Osteocyte (in vitro differentiated cells): Measurements from ENCODE around the gene VOPP1. TPM values are rescaled to one million over a fixed set of nuclear protein-coding genes. Genes with fewer than 3 reads are reported as not detected.
A peak's percentile ranks its signal among the peaks of the same experiment; 100 is the strongest.

Experiments
- DNase-seq: peaks from one replicate; pipeline ENCODE4 v3.0.0; 2021; ENCODE audit warnings: mixed read lengths; ENCODE audit not compliant: unreplicated experiment; ENCODE audit errors: extremely low spot score
- H3K27ac Mint-ChIP-seq: one replicate; pipeline ENCODE4 v1.8.0; 2021; ENCODE audit warnings: mild to moderate bottlenecking, mixed read lengths; ENCODE audit not compliant: unreplicated experiment
- H3K27me3 Mint-ChIP-seq: one replicate; pipeline ENCODE4 v1.8.0; 2021; ENCODE audit warnings: mixed read lengths; ENCODE audit not compliant: unreplicated experiment
- H3K36me3 Mint-ChIP-seq: one replicate; pipeline ENCODE4 v1.8.0; 2021; ENCODE audit warnings: mixed read lengths; ENCODE audit not compliant: unreplicated experiment
- H3K4me1 Mint-ChIP-seq: one replicate; pipeline ENCODE4 v1.8.0; 2021; ENCODE audit warnings: mixed read lengths; ENCODE audit not compliant: unreplicated experiment
- H3K4me3 Mint-ChIP-seq: one replicate; pipeline ENCODE4 v1.8.0; 2021; ENCODE audit warnings: mild to moderate bottlenecking, moderate library complexity, mixed read lengths; ENCODE audit not compliant: unreplicated experiment
- H3K9me3 Mint-ChIP-seq: one replicate; pipeline ENCODE4 v1.8.0; 2021; ENCODE audit warnings: mixed read lengths; ENCODE audit not compliant: unreplicated experiment
- total RNA-seq: library from RNA; stranded (reverse); gene quantifications from 2 replicates; pipeline ENCODE4 v1.2.1, GENCODE V29; 2021
- TF ChIP-seq, protein P1 (sequence below): fragments of 200-600 bp; sonication (generic); IDR thresholded peaks from 2 replicates; pipeline ENCODE4 v1.5.0; 2021; ENCODE audit warnings: antibody characterized with exemption, mild to moderate bottlenecking, moderate library complexity

The VOPP1 gene
- total RNA-seq, 1 donor from 2014 or later: 86.6 TPM

- Mint-ChIP-seq H3K9me3 (no peaks in the 10 kb centered on the region), H3K36me3 (peaks cover 10% of the 10 kb centered on the region), H3K27me3 (no peaks in the 10 kb centered on the region), H3K27ac (no peak overlapping the region), H3K4me1 (peaks cover 59% of the 10 kb centered on the region), H3K4me3 (no peak overlapping the region)
- DNase-seq: no peak
- TF ChIP-seq, protein P1, sequence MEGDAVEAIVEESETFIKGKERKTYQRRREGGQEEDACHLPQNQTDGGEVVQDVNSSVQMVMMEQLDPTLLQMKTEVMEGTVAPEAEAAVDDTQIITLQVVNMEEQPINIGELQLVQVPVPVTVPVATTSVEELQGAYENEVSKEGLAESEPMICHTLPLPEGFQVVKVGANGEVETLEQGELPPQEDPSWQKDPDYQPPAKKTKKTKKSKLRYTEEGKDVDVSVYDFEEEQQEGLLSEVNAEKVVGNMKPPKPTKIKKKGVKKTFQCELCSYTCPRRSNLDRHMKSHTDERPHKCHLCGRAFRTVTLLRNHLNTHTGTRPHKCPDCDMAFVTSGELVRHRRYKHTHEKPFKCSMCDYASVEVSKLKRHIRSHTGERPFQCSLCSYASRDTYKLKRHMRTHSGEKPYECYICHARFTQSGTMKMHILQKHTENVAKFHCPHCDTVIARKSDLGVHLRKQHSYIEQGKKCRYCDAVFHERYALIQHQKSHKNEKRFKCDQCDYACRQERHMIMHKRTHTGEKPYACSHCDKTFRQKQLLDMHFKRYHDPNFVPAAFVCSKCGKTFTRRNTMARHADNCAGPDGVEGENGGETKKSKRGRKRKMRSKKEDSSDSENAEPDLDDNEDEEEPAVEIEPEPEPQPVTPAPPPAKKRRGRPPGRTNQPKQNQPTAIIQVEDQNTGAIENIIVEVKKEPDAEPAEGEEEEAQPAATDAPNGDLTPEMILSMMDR: no peak
These were observed 24.0 kb downstream of the VOPP1 start for GRCh38 chr7:55548295-55548731.

GRCh38 chr7:55546814-55547213 lies 25.5 kb downstream of the VOPP1 start:
- Mint-ChIP-seq H3K9me3 (no peaks in the 10 kb centered on the region), H3K36me3 (peaks cover 10% of the 10 kb centered on the region), H3K4me1 (peaks cover 47% of the 10 kb centered on the region), H3K27me3 (no peaks in the 10 kb centered on the region), H3K27ac (peak overlapping the region; percentile 77), H3K4me3 (no peak overlapping the region)
- TF ChIP-seq, protein P1: no peak
- DNase-seq: no peak

DNA sequence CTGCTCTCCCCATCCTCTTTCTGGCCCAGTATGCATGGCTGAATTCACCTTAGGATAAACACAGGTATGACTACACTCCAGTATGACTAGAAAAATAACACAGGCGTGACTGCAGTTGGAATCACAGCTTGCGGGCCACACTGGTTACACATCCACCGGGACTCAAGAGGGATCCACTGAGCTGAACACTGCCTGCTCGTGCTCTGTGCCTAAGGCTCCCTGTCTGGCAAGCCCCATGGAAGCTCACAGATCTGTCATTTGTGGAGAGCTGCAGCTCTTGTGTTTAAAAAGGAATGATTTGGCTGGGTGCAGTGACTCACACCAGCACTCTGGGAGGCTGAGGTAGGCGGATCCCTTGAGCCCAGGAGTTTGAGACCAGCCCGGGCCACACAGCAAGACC lies 26.8 kb downstream of the VOPP1 start:
- peaks cover 10% of the 10 kb centered on the region for H3K36me3 Mint-ChIP-seq
- no peaks in the 10 kb centered on the region for H3K9me3 Mint-ChIP-seq
- DNase-seq: no peak
- peak overlapping the region; percentile 74 for H3K27ac Mint-ChIP-seq
- TF ChIP-seq, protein P1: no peak
- H3K4me1 Mint-ChIP-seq: peaks cover 50% of the 10 kb centered on the region
- no peaks in the 10 kb centered on the region for H3K27me3 Mint-ChIP-seq
- no peak overlapping the region for H3K4me3 Mint-ChIP-seq

GRCh38 chr7:55540226-55540858 lies 32.0 kb downstream of the VOPP1 start:
- no peak overlapping the region for H3K4me3 Mint-ChIP-seq
- H3K9me3 Mint-ChIP-seq: no peaks in the 10 kb centered on the region
- no peak for DNase-seq
- H3K27me3 Mint-ChIP-seq: no peaks in the 10 kb centered on the region
- no peak overlapping the region for H3K27ac Mint-ChIP-seq
- TF ChIP-seq, protein P1: no peak
- H3K36me3 Mint-ChIP-seq: peaks cover 10% of the 10 kb centered on the region
- H3K4me1 Mint-ChIP-seq: peaks cover 46% of the 10 kb centered on the region

DNA sequence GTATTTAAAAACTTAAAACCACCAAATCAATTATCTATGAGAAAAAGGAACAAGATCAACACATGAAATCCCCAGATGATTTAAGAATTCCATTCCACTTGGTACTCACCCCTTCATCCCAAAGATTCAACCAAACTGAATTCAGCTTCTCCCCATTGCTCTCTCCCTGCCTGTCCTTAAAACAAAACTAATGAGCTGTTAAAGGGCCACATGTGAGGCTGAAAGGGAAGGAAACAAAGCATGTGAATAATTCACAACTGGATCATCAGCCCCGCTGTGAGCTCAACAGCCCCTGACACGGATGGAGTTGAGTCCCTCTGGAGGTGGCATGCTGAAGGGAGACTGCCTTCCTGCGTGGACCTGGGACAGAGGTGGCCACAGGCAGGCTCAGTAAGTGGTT lies 32.9 kb downstream of the VOPP1 start:
- Mint-ChIP-seq H3K27me3 (no peaks in the 10 kb centered on the region), H3K9me3 (no peaks in the 10 kb centered on the region), H3K36me3 (peaks cover 8% of the 10 kb centered on the region), H3K4me1 (peaks cover 49% of the 10 kb centered on the region), H3K4me3 (no peak overlapping the region), H3K27ac (peak overlapping the region; percentile 54)
- TF ChIP-seq, protein P1: no peak
- DNase-seq: no peak
